HCT116 (cell line): ENCODE results near the gene ESPN. TPM values are rescaled to one million over a fixed set of nuclear protein-coding genes. Genes with fewer than 3 reads are reported as not detected.

ENCODE experiments used
- ATAC-seq: fragments of 200-7000 bp; cut with Tn5 transposase; 2 replicates; pipeline ENCODE4 v1.9.1; 2020; ENCODE audit warnings: mild to moderate bottlenecking, moderate library complexity
- BruUV-seq: library from RNA; stranded (reverse); fragments of 400-500 nt; replicated peaks from 2 replicates; lab custom pipeline; 2021; lab: Mats Ljungman, UMichigan
- CTCF ChIA-PET: fragments of 300-600 bp; sonication (Branson Sonifier 250); formaldehyde crosslinking; loops from one replicate; lab custom pipeline; 2021; ENCODE audit warnings: antibody characterized with exemption; lab: Charles Lee
- POLR2A ChIA-PET: fragments of 300-600, 350-600 bp; sonication (Branson Sonifier 250); formaldehyde crosslinking; loops from one replicate; lab custom pipeline; 2021; ENCODE audit warnings: antibody characterized with exemption; lab: Charles Lee
- RAD21 ChIA-PET, 2 experiments: fragments of 300-600 bp; sonication (Branson Sonifier 250); formaldehyde crosslinking; loops; one replicate each; lab custom pipeline; 2023; ENCODE audit warnings: low total read pairs in 2 of 2; ENCODE audit not compliant: uncharacterized antibody in 2 of 2, unreplicated experiment in 2 of 2, low non-redundant PET in 1 of 2; lab: Charles Lee
- DNase-seq: peaks from one replicate; pipeline ENCODE4 v3.0.0-alpha.2; 2010; ENCODE audit warnings: low read depth, low spot score
- H2AFZ ChIP-seq: fragments of 200-600 bp; shearing (Covaris generic), sonication (generic); 2 replicates; pipeline ENCODE4 v1.6.1; 2017; ENCODE audit warnings: low read depth, mixed run types, mixed read lengths, antibody characterized with exemption, low read length; ENCODE audit not compliant: poor library complexity, severe bottlenecking
- H3K27ac ChIP-seq: 2 replicates; pipeline ENCODE4 v1.5.1; 2012; ENCODE audit warnings: low read depth, low read length
- H3K27me3 ChIP-seq: fragments of 200-600 bp; sonication (generic); 2 replicates; pipeline ENCODE4 v1.6.1; 2016; ENCODE audit warnings: mixed run types, low read length, mixed read lengths; ENCODE audit not compliant: insufficient read depth
- H3K36me3 ChIP-seq, 2 experiments: fragments of 200-500 bp in 1 of 2; fragments of 200-600 bp in 1 of 2; sonication (Bioruptor generic) in 1 of 2; sonication (generic) in 1 of 2; 2 replicates each; pipeline versions ENCODE4 v1.5.1 to v1.6.1; 2014 to 2016; ENCODE audit warnings: low read length in 2 of 2, inconsistent platforms in 1 of 2, mixed read lengths in 1 of 2, mixed run types in 1 of 2; ENCODE audit not compliant: insufficient read depth in 2 of 2, control insufficient read depth in 1 of 2
- H3K4me1 ChIP-seq, 2 experiments: fragments of 200-600 bp in 1 of 2; sonication (generic) in 1 of 2; 2 replicates each; pipeline versions ENCODE4 v1.5.1 to v1.6.1; 2012 to 2017; ENCODE audit warnings: low read length in 2 of 2, inconsistent platforms in 1 of 2, mild to moderate bottlenecking in 1 of 2, mixed read lengths in 1 of 2, mixed run types in 1 of 2, moderate library complexity in 1 of 2; ENCODE audit not compliant: insufficient read depth in 2 of 2, control insufficient read depth in 1 of 2
- H3K4me2 ChIP-seq: fragments of 200-600 bp; sonication (generic); 2 replicates; pipeline ENCODE4 v1.6.1; 2017; ENCODE audit warnings: mixed run types, low read length, mixed read lengths
- H3K4me3 ChIP-seq, 2 experiments: fragments of 200-600 bp in 1 of 2; sonication (generic) in 1 of 2; replicated peaks in 1 of 2; 2 replicates each; pipeline ENCODE4 v1.5.1; 2011 to 2016; ENCODE audit warnings: low read length in 2 of 2, control low read depth in 1 of 2, low read depth in 1 of 2, mild to moderate bottlenecking in 1 of 2, mixed read lengths in 1 of 2, mixed run types in 1 of 2
- H3K79me2 ChIP-seq: fragments of 200-600 bp; sonication (generic); 2 replicates; pipeline ENCODE4 v1.6.1; 2017; ENCODE audit warnings: mild to moderate bottlenecking, mixed run types, low read length, moderate library complexity, mixed read lengths; ENCODE audit not compliant: insufficient read depth
- H3K9ac ChIP-seq: fragments of 200-600 bp; sonication (generic); 2 replicates; pipeline ENCODE4 v1.6.1; 2016; ENCODE audit warnings: low read length, mixed read lengths
- H3K9me2 ChIP-seq: fragments of 200-600 bp; sonication (generic), shearing (Covaris generic); 2 replicates; pipeline ENCODE4 v1.6.1; 2017; ENCODE audit warnings: mixed run types, mild to moderate bottlenecking, moderate library complexity; ENCODE audit not compliant: insufficient read depth
- H3K9me3 ChIP-seq, 2 experiments: fragments of 200-500 bp in 1 of 2; fragments of 200-600 bp in 1 of 2; sonication (Bioruptor generic) in 1 of 2; sonication (generic) in 1 of 2; 2 replicates each; pipeline ENCODE4 v1.6.1; 2014 to 2017; ENCODE audit warnings: low read length in 2 of 2, mixed read lengths in 2 of 2, inconsistent platforms in 1 of 2, low read depth in 1 of 2, mild to moderate bottlenecking in 1 of 2, mixed run types in 1 of 2, moderate library complexity in 1 of 2; ENCODE audit not compliant: control insufficient read depth in 1 of 2, insufficient read depth in 1 of 2
- H4K20me1 ChIP-seq: fragments of 200-600 bp; sonication (generic), shearing (Covaris generic); 2 replicates; pipeline ENCODE4 v1.6.1; 2017; ENCODE audit warnings: mixed run types, mild to moderate bottlenecking, moderate library complexity; ENCODE audit not compliant: insufficient read depth
- CEBPB ChIP-seq: IDR thresholded peaks from 2 replicates; pipeline ENCODE4 v1.6.1; 2012; ENCODE audit warnings: low read depth
- ELF1 ChIP-seq: IDR thresholded peaks from 2 replicates; pipeline ENCODE4 v1.6.1; 2012; ENCODE audit warnings: low read depth, borderline replicate concordance
- EZH2 ChIP-seq: fragments of 200-600 bp; sonication (generic); IDR thresholded peaks from 2 replicates; pipeline ENCODE4 v1.6.1; 2017; ENCODE audit warnings: antibody characterized with exemption, mixed run types
- FOSL1 ChIP-seq: IDR thresholded peaks from 2 replicates; pipeline ENCODE4 v1.6.1; 2012; ENCODE audit warnings: low read depth
- POLR2A ChIP-seq: IDR thresholded peaks from 2 replicates; pipeline ENCODE4 v1.7.0; 2011; ENCODE audit warnings: borderline replicate concordance; ENCODE audit not compliant: insufficient read depth, insufficient read length; ENCODE audit errors: extremely low read depth
- SIN3A ChIP-seq: IDR thresholded peaks from 2 replicates; pipeline ENCODE4 v1.6.1; 2012; ENCODE audit warnings: low read depth
- SP1 ChIP-seq: IDR thresholded peaks from 2 replicates; pipeline ENCODE4 v1.6.1; 2012; ENCODE audit warnings: low read depth
- YY1 ChIP-seq: IDR thresholded peaks from 2 replicates; pipeline ENCODE4 v1.6.1; 2011; ENCODE audit warnings: low read length, low read depth, moderate library complexity, mild to moderate bottlenecking; ENCODE audit not compliant: insufficient replicate concordance; ENCODE audit errors: extremely low read depth
- ZFX ChIP-seq: fragments of 450-650 bp; IDR thresholded peaks from 2 replicates; pipeline ENCODE4 v1.6.1; 2017
- intact Hi-C: fragments of 100-400 bp; cut with micrococcal nuclease; formaldehyde crosslinking; loops from 2 replicates; pipeline ENCODE4 v1.10.0; 2022
- total RNA-seq: library from RNA; stranded (reverse); gene quantifications from one replicate; pipeline ENCODE4 v1.2.1, GENCODE V29; 2021; ENCODE audit not compliant: unreplicated experiment
- TF ChIP-seq, protein P1 (sequence below): IDR thresholded peaks from 2 replicates; pipeline ENCODE4 v1.6.1; 2012; ENCODE audit warnings: low read depth
- TF ChIP-seq, protein P2 (sequence below): IDR thresholded peaks from 2 replicates; pipeline ENCODE4 v1.6.1; 2012
- TF ChIP-seq, protein P3 (sequence below), 3 experiments: fragments of 200-600 bp in 1 of 3; sonication (generic) in 1 of 3; IDR thresholded peaks in 2 of 3; conservative IDR thresholded peaks in 1 of 3; 2 replicates each; pipeline ENCODE4 v1.5.1; 2012 to 2017; ENCODE audit warnings: low read depth in 2 of 3, low read length in 2 of 3, antibody characterized with exemption in 1 of 3, borderline replicate concordance in 1 of 3, control low read depth in 1 of 3, mild to moderate bottlenecking in 1 of 3, mixed read lengths in 1 of 3, mixed run types in 1 of 3, moderate library complexity in 1 of 3; ENCODE audit not compliant: insufficient read depth in 1 of 3

Gene ESPN
- total RNA-seq, 1 experiment from 2014 or later = 114 TPM

DNA sequence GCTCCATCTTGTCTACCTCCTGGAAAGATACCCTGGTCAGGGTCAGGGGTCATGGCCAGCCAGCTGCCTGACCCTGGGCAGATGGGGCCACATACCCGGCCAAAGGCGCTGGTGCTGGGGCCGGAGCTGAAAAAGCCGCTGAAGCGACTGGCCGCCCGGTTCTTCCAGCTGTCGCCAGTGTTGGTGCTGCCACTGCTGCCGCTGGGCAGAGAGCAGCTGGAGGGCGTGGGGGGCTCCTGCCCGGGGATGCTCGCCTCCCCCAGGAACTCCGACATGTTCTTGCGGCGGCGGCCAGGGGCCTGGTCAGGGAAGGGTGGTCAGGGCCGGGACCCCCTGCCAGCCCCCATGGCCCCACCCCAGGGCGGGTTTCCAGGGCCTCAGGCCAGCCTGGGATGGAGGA is 48.6 kb downstream of the ESPN start:
- Histone ChIP-seq H3K9me3 (no peaks in the 10 kb centered on the region), H3K27me3 (no peaks in the 10 kb centered on the region), H4K20me1 (no peaks in the 10 kb centered on the region), H3K9ac (no peak overlapping the region), H3K9me2 (no peaks in the 10 kb centered on the region), H3K79me2 (no peaks in the 10 kb centered on the region), H3K4me1 (peaks cover 31 to 47% of the 10 kb centered on the region in 2 experiments), H3K4me2 (no peak overlapping the region), H3K36me3 (peaks cover 6 to 10% of the 10 kb centered on the region in 2 experiments; a peak in 2 of 4 replicates), H3K27ac (no peak overlapping the region), H2AFZ (no peak overlapping the region), H3K4me3 (no peak overlapping the region)
- ChIA-PET POLR2A (no interaction called here), RAD21 (no interaction called here), CTCF (interaction anchor here (1.1 to 2.2 kb wide), 5 partner anchors 25 to 160 kb away, joined by 3 to 11 read pairs (median 5); partner anchors contain the start of gene HES2)
- TF ChIP-seq ZFX (no peak), EZH2 (no peak), SIN3A (no peak), ELF1 (no peak)
- BruUV-seq = no TSS peak
- intact Hi-C loops = no loop called here
- ATAC-seq (no peak), DNase-seq (no peak)

DNA sequence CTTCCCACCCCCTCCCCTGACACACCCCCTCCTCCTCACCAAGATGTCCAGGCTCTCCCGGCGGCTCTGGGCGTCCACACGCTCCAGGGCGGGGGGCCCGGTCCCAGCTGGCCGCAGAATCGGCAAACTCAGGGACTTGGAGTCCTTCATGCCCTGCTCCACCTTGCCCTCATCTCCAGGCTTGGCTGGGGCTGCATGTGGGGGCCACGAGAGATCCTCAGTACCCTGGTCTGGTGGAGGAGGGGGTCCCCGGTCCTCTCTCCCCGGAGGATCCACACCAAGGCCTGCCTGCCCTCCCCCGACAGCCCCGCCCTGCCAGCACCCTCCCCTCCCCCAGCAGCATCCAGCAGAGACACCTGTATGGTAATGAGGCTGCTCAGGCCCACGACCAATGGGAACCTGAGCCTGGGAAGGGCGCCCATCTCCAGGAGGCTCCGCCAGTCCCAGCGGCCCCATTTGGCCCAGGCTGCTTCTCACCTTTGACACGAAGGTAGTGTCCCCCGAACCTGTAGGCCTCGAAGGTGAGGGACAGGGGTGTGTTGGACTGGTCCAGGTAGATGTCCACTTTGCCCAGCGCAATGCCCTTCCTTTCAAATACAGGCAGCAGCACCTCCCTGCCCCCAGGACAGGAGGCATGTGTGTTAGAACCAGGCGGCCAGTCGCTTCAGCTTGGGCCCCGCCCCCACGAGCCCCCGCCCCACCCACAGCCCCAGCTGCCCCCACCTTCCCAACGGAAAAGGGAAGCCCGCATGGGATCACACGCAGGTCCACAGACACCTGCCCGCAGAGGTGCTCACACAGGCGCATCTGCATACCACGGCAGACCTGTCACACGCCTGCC is 49.6 kb downstream of the ESPN start:
- no peak overlapping the region for H2AFZ ChIP-seq
- ChIA-PET RAD21 (no interaction called here), CTCF (interaction anchor here (2.2 kb wide), 1 partner anchor 26 kb away, joined by 11 read pairs; no protein-coding TSS in a partner anchor), POLR2A (no interaction called here)
- no peak overlapping the region for H3K4me3 ChIP-seq
- H3K27me3 ChIP-seq = no peaks in the 10 kb centered on the region
- H3K9me3 ChIP-seq = no peaks in the 10 kb centered on the region
- no peak for ATAC-seq
- no peak overlapping the region for H3K4me2 ChIP-seq
- H4K20me1 ChIP-seq = no peaks in the 10 kb centered on the region
- H3K79me2 ChIP-seq = no peaks in the 10 kb centered on the region
- BruUV-seq = no TSS peak
- intact Hi-C loops = loop anchor here (2.0 kb wide), 1 partner anchor 227 kb away; no protein-coding TSS in a partner anchor
- no peak overlapping the region for H3K9ac ChIP-seq
- H3K9me2 ChIP-seq = no peaks in the 10 kb centered on the region
- DNase-seq = no peak
- peaks cover under 1 to 9% of the 10 kb centered on the region in 2 experiments; a peak in 2 of 4 replicates for H3K36me3 ChIP-seq
- H3K4me1 ChIP-seq = peaks cover 31 to 47% of the 10 kb centered on the region in 2 experiments
- H3K27ac ChIP-seq = no peak overlapping the region
- no peak for TF ChIP-seq CEBPB
- no peak for TF ChIP-seq YY1
- TF ChIP-seq, protein P1, sequence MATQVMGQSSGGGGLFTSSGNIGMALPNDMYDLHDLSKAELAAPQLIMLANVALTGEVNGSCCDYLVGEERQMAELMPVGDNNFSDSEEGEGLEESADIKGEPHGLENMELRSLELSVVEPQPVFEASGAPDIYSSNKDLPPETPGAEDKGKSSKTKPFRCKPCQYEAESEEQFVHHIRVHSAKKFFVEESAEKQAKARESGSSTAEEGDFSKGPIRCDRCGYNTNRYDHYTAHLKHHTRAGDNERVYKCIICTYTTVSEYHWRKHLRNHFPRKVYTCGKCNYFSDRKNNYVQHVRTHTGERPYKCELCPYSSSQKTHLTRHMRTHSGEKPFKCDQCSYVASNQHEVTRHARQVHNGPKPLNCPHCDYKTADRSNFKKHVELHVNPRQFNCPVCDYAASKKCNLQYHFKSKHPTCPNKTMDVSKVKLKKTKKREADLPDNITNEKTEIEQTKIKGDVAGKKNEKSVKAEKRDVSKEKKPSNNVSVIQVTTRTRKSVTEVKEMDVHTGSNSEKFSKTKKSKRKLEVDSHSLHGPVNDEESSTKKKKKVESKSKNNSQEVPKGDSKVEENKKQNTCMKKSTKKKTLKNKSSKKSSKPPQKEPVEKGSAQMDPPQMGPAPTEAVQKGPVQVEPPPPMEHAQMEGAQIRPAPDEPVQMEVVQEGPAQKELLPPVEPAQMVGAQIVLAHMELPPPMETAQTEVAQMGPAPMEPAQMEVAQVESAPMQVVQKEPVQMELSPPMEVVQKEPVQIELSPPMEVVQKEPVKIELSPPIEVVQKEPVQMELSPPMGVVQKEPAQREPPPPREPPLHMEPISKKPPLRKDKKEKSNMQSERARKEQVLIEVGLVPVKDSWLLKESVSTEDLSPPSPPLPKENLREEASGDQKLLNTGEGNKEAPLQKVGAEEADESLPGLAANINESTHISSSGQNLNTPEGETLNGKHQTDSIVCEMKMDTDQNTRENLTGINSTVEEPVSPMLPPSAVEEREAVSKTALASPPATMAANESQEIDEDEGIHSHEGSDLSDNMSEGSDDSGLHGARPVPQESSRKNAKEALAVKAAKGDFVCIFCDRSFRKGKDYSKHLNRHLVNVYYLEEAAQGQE = no peak
- TF ChIP-seq, protein P2, sequence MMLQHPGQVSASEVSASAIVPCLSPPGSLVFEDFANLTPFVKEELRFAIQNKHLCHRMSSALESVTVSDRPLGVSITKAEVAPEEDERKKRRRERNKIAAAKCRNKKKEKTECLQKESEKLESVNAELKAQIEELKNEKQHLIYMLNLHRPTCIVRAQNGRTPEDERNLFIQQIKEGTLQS = no peak
- TF ChIP-seq POLR2A = no peak
- TF ChIP-seq EZH2 = no peak
- no peak for TF ChIP-seq SP1
- TF ChIP-seq, protein P3, sequence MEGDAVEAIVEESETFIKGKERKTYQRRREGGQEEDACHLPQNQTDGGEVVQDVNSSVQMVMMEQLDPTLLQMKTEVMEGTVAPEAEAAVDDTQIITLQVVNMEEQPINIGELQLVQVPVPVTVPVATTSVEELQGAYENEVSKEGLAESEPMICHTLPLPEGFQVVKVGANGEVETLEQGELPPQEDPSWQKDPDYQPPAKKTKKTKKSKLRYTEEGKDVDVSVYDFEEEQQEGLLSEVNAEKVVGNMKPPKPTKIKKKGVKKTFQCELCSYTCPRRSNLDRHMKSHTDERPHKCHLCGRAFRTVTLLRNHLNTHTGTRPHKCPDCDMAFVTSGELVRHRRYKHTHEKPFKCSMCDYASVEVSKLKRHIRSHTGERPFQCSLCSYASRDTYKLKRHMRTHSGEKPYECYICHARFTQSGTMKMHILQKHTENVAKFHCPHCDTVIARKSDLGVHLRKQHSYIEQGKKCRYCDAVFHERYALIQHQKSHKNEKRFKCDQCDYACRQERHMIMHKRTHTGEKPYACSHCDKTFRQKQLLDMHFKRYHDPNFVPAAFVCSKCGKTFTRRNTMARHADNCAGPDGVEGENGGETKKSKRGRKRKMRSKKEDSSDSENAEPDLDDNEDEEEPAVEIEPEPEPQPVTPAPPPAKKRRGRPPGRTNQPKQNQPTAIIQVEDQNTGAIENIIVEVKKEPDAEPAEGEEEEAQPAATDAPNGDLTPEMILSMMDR (IDR thresholded peaks at IDR 0.05 in 2 of 3, conservative IDR thresholded peaks at IDR 0.05 in 1 of 3; ENCODE audit: borderline replicate concordance in 1 of 3, insufficient read depth in 1 of 3, low read depth in 2 of 3, low read length in 2 of 3) = no peak
- no peak for TF ChIP-seq ZFX
- no peak for TF ChIP-seq FOSL1
- no peak for TF ChIP-seq ELF1
